SK-N-SH treated with all-trans-retinoic acid at 6 μM for 48 hours (cell line): Measurements from ENCODE around the gene SEBOX.

ENCODE experiments used
- BACH2 ChIP-seq: fragments of 250-450 bp; sonication (Bioruptor Pico); IDR thresholded peaks from 2 replicates; pipeline ENCODE4 v1.9.0; 2021; ENCODE audit warnings: mild to moderate bottlenecking, borderline replicate concordance
- ESRRG ChIP-seq: fragments of 250-450 bp; sonication (Bioruptor Pico); IDR thresholded peaks from 2 replicates; pipeline ENCODE4 v1.6.1; 2021; ENCODE audit warnings: mild to moderate bottlenecking
- GLIS3 ChIP-seq: fragments of 250-450 bp; sonication (Bioruptor Pico); IDR thresholded peaks from 2 replicates; pipeline ENCODE4 v1.5.0; 2020; ENCODE audit warnings: mild to moderate bottlenecking, moderate library complexity
- PATZ1 ChIP-seq: fragments of 250-450 bp; sonication (Bioruptor Pico); IDR thresholded peaks from 2 replicates; pipeline ENCODE4 v1.8.0; 2020; ENCODE audit warnings: mild to moderate bottlenecking, moderate library complexity, borderline replicate concordance
- TOX ChIP-seq: fragments of 250-450 bp; sonication (Bioruptor Pico); IDR thresholded peaks from 2 replicates; pipeline ENCODE4 v1.8.0; 2021; ENCODE audit warnings: mild to moderate bottlenecking, moderate library complexity, borderline replicate concordance
- ZC3H10 ChIP-seq: fragments of 250-450 bp; sonication (Bioruptor Pico); IDR thresholded peaks from 2 replicates; pipeline ENCODE4 v1.5.1; 2021; ENCODE audit warnings: mild to moderate bottlenecking, moderate library complexity
- ZNF565 ChIP-seq: fragments of 450-650 bp; formaldehyde crosslinking; conservative IDR thresholded peaks from 2 replicates; pipeline ENCODE4 v1.5.0; 2020; ENCODE audit warnings: low read depth, mild to moderate bottlenecking, moderate library complexity
- ZNF8 ChIP-seq: fragments of 450-650 bp; formaldehyde crosslinking; IDR thresholded peaks from 2 replicates; pipeline ENCODE4 v1.5.0; 2020; ENCODE audit warnings: mild to moderate bottlenecking, moderate library complexity
- TF ChIP-seq, protein P1 (sequence below): fragments of 250-450 bp; sonication (Bioruptor Pico); IDR thresholded peaks from 2 replicates; pipeline ENCODE4 v1.5.1; 2020; ENCODE audit warnings: low read depth, mild to moderate bottlenecking, moderate library complexity

DNA sequence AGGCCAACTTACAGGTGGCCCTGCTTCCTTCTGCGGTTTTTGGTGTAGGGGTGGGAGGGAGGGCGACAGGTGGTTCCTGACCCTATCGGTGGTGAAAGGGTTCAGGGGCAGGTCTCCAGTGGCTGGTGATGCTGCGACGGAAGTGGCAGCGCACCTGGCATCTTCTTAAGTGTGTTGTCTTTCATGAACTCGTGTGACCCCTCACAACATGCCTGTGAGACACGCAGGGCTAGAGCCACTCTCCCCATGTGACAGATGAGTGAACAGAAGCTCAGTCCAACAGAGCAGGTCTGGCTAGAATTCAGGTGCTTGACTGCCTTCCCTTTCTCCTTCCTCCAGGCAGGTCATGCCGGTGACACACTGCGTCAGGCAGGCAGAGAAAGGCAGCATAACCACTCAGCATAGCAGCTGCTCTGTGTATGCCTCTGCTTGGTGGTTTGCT is 21.5 kb downstream of the SEBOX start:
- TF ChIP-seq ZC3H10 (CRISPR knock-in tag) = no peak
- no peak for TF ChIP-seq ESRRG (CRISPR knock-in tag)
- TF ChIP-seq PATZ1 (CRISPR knock-in tag) = no peak
- TF ChIP-seq, protein P1, sequence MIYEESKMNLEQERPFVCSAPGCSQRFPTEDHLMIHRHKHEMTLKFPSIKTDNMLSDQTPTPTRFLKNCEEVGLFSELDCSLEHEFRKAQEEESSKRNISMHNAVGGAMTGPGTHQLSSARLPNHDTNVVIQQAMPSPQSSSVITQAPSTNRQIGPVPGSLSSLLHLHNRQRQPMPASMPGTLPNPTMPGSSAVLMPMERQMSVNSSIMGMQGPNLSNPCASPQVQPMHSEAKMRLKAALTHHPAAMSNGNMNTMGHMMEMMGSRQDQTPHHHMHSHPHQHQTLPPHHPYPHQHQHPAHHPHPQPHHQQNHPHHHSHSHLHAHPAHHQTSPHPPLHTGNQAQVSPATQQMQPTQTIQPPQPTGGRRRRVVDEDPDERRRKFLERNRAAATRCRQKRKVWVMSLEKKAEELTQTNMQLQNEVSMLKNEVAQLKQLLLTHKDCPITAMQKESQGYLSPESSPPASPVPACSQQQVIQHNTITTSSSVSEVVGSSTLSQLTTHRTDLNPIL = no peak
- TF ChIP-seq GLIS3 (CRISPR knock-in tag) = no peak
- TF ChIP-seq TOX (CRISPR knock-in tag) = no peak
- no peak for TF ChIP-seq BACH2 (CRISPR knock-in tag)
- TF ChIP-seq ZNF8 = no peak
- TF ChIP-seq ZNF565 (CRISPR knock-in tag) = no peak
